ENCODE results near the gene RFX6. TPM values are rescaled to one million over a fixed set of nuclear protein-coding genes. Genes with fewer than 3 reads are reported as not detected.
A peak's percentile ranks its signal among the peaks of the same experiment; 100 is the strongest.
"Not testable (repeated sequence)": the region's sequence is repeated elsewhere in the genome, so short reads cannot be mapped to it uniquely, and the experiment has no call there.

Gene RFX6, protein sequence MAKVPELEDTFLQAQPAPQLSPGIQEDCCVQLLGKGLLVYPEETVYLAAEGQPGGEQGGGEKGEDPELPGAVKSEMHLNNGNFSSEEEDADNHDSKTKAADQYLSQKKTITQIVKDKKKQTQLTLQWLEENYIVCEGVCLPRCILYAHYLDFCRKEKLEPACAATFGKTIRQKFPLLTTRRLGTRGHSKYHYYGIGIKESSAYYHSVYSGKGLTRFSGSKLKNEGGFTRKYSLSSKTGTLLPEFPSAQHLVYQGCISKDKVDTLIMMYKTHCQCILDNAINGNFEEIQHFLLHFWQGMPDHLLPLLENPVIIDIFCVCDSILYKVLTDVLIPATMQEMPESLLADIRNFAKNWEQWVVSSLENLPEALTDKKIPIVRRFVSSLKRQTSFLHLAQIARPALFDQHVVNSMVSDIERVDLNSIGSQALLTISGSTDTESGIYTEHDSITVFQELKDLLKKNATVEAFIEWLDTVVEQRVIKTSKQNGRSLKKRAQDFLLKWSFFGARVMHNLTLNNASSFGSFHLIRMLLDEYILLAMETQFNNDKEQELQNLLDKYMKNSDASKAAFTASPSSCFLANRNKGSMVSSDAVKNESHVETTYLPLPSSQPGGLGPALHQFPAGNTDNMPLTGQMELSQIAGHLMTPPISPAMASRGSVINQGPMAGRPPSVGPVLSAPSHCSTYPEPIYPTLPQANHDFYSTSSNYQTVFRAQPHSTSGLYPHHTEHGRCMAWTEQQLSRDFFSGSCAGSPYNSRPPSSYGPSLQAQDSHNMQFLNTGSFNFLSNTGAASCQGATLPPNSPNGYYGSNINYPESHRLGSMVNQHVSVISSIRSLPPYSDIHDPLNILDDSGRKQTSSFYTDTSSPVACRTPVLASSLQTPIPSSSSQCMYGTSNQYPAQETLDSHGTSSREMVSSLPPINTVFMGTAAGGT
- total RNA-seq (2014; rRNA removed; shearing (Covaris generic)), result not detected in 2 replicates

DNA sequence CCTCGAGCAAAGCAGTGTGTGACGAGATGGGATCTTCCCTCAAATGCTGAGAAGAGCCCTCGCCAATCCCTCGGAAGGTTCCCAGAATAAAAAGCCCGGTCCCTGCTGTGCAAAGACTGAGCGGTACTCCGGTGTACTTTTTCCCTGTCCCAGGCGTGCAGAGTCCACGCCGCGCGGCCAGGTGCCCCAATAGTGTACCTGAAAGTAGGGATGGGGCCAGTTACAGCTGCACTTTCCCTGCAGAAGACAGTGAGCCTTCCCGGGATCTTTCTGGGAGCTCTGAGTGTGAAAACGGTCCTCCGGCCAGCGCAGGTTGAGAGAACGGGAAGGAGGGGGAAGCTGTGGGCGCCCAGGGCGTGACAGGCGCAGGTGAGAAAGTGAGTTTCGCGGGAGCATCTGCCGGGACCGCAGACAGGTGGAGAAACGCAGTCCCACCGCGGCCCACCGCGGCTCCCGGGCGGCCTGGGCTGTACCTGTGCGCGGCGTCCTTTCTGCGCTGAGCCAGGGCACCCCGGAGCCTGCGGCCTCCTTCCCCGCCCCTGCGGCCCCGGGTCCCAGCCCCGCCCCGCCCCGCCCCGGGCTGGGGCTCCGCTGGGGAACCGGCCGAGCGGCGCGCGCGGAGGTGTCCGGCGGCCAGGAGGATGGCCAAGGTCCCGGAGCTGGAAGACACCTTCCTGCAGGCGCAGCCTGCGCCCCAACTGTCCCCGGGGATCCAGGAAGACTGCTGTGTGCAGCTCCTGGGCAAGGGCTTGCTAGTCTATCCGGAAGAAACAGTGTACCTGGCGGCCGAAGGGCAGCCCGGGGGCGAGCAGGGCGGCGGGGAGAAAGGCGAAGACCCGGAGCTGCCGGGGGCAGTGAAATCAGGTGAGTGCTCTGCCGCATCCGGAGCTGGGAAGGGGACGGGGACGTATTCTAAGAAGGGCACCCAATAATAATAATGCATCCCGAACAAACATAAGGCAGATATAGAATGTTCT, at the start of gene RFX6:
Gene RFX6, plus strand, starts transcription at position 608 of the 977 bp plus-strand sequence. Its CDS starts 34 bp downstream, at position 642.
- no peak for DNase-seq (ENCODE audit: low spot score)
- in situ Hi-C loops (cut with HindIII; ENCODE audit: low sequenced_read_pairs), result no loop called here

DNA sequence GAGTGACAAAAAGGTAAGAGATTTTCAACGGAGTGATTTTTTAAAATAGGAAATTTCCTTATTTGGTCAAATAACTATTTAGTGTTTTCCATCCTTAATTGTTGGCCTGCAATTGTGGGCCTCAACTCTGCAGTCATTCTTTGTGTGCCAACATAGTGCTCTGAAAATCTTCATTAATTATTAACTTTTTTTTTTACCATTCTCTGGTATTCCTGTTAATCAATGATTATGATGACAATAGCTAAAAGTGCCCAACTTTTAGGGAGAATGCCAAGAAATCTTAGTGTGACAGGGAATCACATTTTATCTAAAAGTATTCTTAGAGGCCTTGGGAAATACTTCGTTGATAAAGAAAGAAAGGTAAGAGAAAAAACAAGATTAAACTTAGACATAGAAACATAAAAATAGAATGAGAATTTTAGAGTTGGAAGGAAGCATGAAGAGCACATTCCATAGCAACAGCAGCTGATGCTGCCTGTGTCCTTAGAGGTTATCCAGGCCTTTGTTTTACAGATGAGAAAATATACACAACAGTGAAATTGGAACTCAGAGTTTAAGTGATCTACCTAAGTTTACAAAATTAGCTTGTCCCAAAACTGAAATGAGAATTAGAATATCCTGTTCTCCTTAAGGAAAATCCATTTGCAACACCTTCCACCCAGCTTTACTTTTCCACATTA, 49.3 kb upstream of the RFX6 start:
- no peak for DNase-seq (ENCODE audit: low spot score)
- in situ Hi-C loops (cut with HindIII; ENCODE audit: low sequenced_read_pairs), result no loop called here

DNA sequence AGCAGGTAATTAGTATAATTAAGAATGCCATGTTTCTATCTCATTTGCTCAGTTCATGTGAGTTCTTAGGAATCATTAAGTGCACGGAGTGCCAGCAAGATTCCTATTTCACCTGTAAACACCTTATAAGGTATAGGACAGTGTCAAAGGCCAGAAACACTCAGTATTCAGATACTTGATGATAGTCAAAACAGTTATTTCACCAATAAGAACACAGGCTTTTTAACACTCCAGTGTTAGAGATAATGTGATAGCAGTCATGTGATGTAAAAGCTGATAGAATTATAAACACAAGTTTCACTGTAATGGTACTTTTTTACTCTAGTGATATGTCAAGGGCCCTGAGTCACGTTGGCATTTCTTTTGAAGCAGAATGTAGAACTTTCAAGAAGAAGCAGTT, 48.1 kb upstream of the RFX6 start, which contains the start of gene GPRC6A:
Gene GPRC6A, minus strand, starts transcription at position 101 of the 400 bp plus-strand sequence. Its CDS starts 70 bp downstream, at position 31.
- in situ Hi-C loops (cut with HindIII; ENCODE audit: low sequenced_read_pairs), result no loop called here
- no peak for DNase-seq (ENCODE audit: low spot score)

DNA sequence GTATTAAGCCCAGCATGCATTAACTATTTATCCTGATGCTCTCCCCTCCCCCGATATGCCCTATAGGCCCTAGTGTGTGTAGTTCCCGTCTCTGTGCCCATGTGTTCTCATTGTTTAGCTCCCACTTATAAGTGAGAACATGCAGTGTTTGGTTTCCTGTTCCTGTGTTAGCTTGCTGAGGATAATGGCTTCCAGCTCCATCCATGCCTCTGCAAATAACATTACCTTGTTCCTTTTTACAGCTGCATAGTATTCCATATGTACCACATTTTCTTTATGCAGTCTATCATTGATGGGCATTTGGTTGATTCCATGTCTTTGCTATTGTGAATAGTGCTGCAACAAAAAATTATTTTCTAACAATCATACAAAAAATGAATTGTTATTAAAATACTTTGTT, 42.5 kb upstream of the RFX6 start:
- in situ Hi-C loops (cut with HindIII; ENCODE audit: low sequenced_read_pairs), result not testable (repeated sequence)

DNA sequence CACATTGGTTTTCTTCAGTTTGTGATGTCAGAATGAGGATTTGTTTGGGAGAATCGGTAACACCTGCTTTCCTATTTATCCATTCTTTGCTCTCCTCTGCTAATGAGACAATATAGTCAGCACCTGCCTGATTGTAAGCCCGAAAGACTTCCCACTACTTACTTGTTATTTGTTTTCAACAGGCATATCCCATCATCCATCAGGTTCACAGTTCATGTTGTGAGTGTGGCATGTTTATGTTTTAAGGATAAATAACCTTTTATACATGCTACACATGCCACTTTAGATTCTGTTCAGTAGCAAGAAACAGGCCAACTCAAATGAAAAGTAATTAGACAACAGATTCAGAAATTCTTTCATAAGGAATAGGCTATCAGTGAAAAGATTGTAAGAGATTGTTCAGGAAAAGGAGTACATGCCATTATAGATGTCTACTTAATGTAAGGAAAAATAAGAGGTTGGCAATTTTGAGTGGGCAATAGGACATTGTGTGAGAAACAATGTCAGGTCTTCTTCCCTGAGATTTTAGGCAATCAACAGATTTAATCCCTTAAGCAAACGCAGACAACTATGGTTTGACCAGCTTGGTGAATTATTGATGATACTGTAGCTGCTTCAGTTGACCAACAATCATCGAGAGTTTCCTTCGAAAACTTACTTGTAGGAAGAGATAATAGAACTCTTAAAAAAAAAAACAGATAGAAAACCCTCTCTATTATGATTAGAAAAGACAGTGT, 40.3 kb upstream of the RFX6 start:
- in situ Hi-C loops (cut with HindIII; ENCODE audit: low sequenced_read_pairs), result no loop called here
- DNase-seq (ENCODE audit: low spot score), result no peak

More for the DNA sequence above, 42.5 kb upstream of the RFX6 start:
- not testable (repeated sequence) for DNase-seq (ENCODE audit: low spot score)

DNA sequence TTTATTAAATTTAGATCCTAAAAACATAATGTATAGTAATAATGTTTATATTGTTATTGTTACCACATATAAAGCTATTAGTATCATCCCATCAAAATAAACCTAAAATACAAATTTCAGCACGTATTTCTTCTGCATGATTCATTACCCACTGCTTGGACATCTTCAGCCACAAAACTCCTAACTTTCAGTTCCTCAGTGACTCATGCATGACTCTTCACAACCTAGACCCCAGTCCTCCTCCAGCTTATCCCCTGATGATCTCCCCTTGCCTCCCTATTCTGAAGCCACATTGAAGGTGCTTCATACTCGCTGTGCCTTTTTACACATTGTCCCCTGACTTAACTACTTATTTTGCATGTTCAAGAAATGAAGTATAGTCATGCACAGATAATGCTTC, 37.0 kb upstream of the RFX6 start:
- in situ Hi-C loops (cut with HindIII; ENCODE audit: low sequenced_read_pairs), result no loop called here
- no peak for DNase-seq (ENCODE audit: low spot score)

DNA sequence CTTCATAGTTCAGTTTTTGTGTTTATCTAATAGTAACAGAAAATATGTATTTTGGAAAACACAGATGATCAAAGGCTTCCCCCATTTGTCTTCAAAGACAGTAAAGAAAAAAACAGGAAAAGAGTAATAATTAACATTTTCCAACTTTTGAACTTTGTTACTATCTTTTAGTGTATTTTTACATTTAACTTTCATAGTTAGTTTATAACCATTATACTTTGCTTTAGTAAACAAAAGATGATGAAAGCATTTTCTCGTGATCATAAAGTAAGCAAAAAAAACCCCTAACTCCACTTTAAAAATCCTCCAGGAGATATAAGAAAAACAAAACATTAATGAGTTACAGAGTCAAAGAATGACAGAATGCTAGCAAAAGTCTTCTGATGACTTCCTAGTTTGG, 34.6 kb upstream of the RFX6 start:
- in situ Hi-C loops (cut with HindIII; ENCODE audit: low sequenced_read_pairs), result no loop called here
- no peak for DNase-seq (ENCODE audit: low spot score)

DNA sequence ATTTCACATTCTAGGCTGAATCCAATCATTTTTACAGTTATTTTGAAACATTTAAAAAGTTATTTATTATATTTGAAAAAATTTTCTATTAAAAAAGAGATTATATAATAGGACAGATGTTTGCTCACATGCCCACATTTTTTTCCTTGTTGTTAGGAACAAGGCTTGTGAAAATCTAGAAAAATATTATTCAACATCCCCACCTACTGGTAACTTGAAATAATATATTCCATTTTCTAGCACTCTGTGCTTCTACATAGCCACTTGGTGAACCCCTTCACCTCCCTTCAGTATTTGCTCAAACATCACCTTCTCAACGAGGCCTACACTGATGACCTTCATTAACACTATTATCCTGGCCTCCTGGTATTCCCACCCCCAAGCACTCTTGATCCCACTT, 29.8 kb upstream of the RFX6 start:
- in situ Hi-C loops (cut with HindIII; ENCODE audit: low sequenced_read_pairs), result no loop called here
- peak; percentile 29 for DNase-seq (ENCODE audit: low spot score)

DNA sequence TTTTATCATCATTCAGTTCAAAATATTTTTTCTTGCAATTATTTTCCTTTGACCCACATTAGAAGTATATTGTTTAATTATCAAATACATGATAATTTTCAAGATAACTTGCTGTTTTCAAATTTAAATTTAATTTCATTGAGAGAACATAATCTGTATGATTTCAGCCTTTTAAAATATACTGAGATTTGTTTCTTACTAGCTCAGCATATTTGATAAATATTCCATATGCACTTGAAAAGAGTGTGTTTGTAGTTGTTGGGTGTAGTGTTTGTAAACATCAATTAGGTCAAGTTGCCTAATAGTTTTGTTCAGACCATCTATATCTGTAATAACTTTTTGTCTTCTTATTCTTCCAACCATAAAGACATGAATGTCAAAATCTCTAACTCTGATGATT, 19.0 kb upstream of the RFX6 start:
- in situ Hi-C loops (cut with HindIII; ENCODE audit: low sequenced_read_pairs), result no loop called here
- no peak for DNase-seq (ENCODE audit: low spot score)

DNA sequence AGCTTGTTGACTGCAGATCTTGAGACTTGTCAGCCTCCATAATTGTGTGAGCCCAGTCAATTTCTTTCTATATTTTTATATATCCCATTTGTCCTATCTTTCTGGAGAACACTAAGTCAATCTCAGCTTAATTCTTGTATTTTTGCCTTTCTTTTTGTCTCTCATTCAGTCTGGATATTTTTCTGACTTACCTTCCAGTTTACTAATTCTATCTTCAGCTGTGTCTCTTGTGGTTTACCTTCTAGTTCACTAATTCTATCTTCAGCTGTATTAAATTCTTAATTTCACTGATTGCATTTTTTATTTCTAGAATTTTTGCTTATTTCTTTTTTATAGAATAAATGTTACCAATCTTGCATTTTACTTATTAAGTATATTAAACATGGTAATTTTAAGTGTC, 17.8 kb upstream of the RFX6 start:
- DNase-seq (ENCODE audit: low spot score), result no peak
- in situ Hi-C loops (cut with HindIII; ENCODE audit: low sequenced_read_pairs), result no loop called here

DNA sequence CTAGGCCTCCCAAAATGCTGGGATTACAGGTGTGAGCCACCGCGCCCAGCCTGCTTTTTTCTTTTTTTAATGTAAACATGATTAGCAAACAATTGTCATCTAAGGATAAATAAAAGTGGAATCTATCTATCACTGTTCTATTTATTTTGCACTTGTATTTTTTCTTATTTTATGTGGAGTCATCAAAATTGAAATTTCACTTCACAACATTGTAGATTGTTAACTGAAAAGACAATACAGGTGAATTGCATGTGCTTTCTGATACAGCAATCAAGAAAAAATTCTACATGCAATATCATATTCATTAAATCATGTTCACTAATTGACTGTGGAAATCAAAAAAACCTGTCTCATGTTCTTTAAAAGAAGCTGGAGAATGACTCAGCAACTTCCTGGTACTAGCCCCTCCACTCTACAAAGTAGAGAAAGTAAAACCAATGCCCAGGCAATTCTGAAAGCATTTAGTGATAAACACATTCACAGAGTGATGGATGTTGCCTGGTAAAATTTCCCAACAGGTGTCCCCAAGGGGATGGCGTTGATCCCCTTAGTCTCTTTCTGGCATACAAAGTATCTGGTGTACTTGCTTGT, 10.7 kb upstream of the RFX6 start:
- in situ Hi-C loops (cut with HindIII; ENCODE audit: low sequenced_read_pairs), result no loop called here

DNA sequence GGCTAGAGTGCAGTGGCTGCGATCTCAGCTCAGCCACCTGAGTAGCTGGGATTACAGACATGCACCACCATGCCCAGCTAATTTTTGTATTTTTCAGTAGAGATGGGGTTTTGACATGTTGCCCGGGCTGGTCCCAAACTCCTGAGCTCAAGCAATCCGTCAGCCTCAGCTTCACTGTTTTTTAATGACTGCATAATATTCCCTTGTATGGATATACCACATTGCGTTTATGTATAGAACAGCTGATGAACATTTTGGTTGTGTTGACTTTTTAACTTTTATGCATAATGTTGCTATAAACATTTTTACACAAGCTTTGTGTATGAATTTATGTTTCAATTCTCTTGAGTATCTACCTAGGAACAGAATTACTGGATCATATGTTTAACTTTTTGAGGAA, 4.3 kb upstream of the RFX6 start:
- DNase-seq (ENCODE audit: low spot score), result no peak
- in situ Hi-C loops (cut with HindIII; ENCODE audit: low sequenced_read_pairs), result no loop called here

More for the DNA sequence above, 10.7 kb upstream of the RFX6 start:
- DNase-seq (ENCODE audit: low spot score), result no peak

DNA sequence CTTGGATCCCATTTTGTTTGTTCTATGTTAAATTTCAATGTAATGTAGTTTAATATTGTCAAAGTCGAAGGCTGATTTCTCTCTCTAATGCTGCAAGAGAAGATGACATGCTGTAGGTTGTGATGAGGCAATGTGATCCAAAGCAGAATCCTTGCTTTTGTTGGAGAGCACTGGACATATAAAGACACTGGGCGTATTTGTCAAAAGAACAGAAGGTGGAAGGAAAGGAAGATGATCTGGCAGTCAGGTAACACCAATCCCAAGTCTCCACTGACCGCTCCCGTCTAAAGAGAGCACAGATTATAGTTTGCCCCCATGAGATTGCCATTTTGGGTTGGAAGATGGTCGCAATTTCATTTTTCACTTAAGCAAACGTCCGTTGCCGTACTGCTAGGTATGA, 935 bp upstream of the RFX6 start:
- in situ Hi-C loops (cut with HindIII; ENCODE audit: low sequenced_read_pairs), result no loop called here
- no peak for DNase-seq (ENCODE audit: low spot score)

DNA sequence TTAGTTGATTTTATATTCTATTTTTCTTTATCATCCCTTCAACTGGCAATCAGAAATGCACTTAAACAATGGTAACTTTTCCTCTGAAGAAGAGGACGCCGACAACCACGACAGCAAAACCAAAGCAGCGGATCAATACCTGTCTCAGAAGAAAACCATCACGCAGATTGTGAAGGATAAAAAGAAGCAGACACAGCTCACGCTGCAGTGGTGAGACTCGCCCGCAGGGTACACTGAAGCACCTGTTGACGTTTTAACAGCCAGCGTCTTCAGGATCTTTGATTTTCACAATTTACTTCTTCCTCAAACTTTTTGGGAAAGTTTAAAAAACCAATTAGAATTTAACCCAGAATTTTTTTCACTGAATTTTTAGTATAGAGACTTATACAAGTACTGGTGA, 701 bp downstream of the RFX6 start:
- in situ Hi-C loops (cut with HindIII; ENCODE audit: low sequenced_read_pairs), result no loop called here
- no peak for DNase-seq (ENCODE audit: low spot score)

DNA sequence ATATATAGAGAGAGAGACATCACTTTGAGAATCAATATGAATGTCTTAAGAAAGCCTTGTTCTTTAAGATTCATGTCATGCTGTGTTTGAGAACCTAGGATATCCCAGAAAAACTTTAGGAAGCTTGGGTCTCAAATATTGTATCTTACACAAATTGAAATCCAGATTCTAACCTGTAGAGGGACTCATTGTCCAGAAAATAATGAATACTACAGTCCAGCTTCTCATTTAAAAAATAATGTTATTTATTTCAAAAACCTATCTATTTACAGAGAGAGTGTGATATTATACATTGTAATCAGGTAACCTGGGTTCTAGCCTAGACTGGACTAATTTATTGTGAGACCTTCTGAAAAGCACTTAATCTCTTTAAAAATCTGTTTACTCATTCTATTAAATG, 4.2 kb downstream of the RFX6 start:
- in situ Hi-C loops (cut with HindIII; ENCODE audit: low sequenced_read_pairs), result no loop called here
- no peak for DNase-seq (ENCODE audit: low spot score)

DNA sequence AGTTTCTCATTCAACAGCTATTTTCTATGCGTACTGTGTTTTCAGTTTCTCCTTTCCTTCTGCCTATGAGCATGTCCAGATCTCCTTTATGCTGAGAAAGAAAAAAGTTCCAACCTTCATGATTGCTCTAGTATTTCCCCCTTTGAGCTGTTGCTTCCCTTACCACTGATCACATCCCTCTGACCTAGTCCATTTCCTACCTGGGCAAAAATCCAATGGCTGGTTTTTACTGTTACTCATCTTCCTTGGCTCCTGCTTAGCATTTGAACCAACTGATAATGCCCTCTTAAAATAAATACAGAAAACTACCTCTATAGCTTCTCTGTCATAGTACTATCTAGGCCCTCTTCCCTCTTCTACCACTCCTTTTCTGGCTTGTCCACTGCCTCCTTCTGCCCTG, 6.0 kb downstream of the RFX6 start:
- in situ Hi-C loops (cut with HindIII; ENCODE audit: low sequenced_read_pairs), result no loop called here
- no peak for DNase-seq (ENCODE audit: low spot score)

DNA sequence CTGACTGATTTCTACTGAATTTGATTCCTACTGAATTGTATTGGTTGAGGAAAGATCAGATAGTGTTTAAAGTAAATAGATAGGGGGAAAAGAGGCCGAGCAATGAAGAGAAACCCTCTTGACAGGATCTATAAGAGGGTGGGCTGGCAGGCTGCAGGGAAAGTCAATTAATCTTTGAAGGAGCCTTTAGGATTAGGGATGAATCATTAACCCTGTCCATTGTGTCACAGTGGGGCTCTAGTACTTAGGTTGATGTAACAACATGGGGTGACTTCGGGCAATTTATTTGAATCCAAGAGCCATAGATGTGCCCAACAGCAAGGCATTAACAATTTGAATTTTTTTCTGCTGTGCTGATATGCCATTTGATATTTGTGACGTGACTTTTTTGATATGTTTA, 7.5 kb downstream of the RFX6 start:
- DNase-seq (ENCODE audit: low spot score), result no peak
- in situ Hi-C loops (cut with HindIII; ENCODE audit: low sequenced_read_pairs), result no loop called here

Measured in G401 (cell line).